WTC11 (cell line): Measurements from ENCODE around the gene TFB1M. TPM values are rescaled to one million over a fixed set of nuclear protein-coding genes. Genes with fewer than 3 reads are reported as not detected.

Experiments used
- ATAC-seq: fragments of 200-7000 bp; cut with Tn5 transposase; 2 replicates; pipeline ENCODE4 v1.10.0; 2021; ENCODE audit warnings: mild to moderate bottlenecking, moderate library complexity
- CTCF ChIA-PET: fragments of 300-600 bp; sonication (Branson Sonifier 250); formaldehyde crosslinking; loops from one replicate; lab custom pipeline; 2021; ENCODE audit warnings: antibody characterized with exemption; lab: Charles Lee
- POLR2A ChIA-PET: fragments of 350-600 bp; sonication (Branson Sonifier 250); formaldehyde crosslinking; loops from one replicate; lab custom pipeline; 2021; ENCODE audit warnings: antibody characterized with exemption; lab: Charles Lee
- DNase-seq: peaks from one replicate; pipeline ENCODE4 v3.0.0; 2021; ENCODE audit warnings: low spot score
- H3K27ac Mint-ChIP-seq: 2 replicates; pipeline ENCODE4 v1.8.0; 2021; ENCODE audit warnings: mixed read lengths
- H3K27me3 Mint-ChIP-seq: 2 replicates; pipeline ENCODE4 v1.8.0; 2021; ENCODE audit warnings: low read depth, mild to moderate bottlenecking, moderate library complexity, mixed read lengths
- H3K36me3 Mint-ChIP-seq: 2 replicates; pipeline ENCODE4 v1.8.0; 2021; ENCODE audit warnings: mixed read lengths
- H3K4me1 Mint-ChIP-seq: 2 replicates; pipeline ENCODE4 v1.8.0; 2022; ENCODE audit warnings: mixed read lengths
- H3K4me3 Mint-ChIP-seq: 2 replicates; pipeline ENCODE4 v1.8.0; 2021; ENCODE audit warnings: mild to moderate bottlenecking, moderate library complexity, mixed read lengths
- H3K9me3 Mint-ChIP-seq: 2 replicates; pipeline ENCODE4 v1.8.0; 2021; ENCODE audit warnings: mixed read lengths
- CBFB ChIP-seq: sonication (generic); formaldehyde crosslinking; IDR thresholded peaks from 2 replicates; pipeline ENCODE4 v1.8.1; 2022; ENCODE audit warnings: mild to moderate bottlenecking, low read depth, missing genetic modification reagents
- CDX4 ChIP-seq: fragments of 250-450 bp; sonication (Bioruptor Pico); IDR thresholded peaks from 2 replicates; pipeline ENCODE4 v1.9.0; 2021; ENCODE audit warnings: moderate library complexity, mild to moderate bottlenecking, inconsistent platforms, borderline replicate concordance
- CREM ChIP-seq: sonication (generic); formaldehyde crosslinking; IDR thresholded peaks from 2 replicates; pipeline ENCODE4 v1.8.1; 2022; ENCODE audit warnings: mild to moderate bottlenecking, missing genetic modification reagents, moderate library complexity
- ERG ChIP-seq: fragments of 250-450 bp; sonication (Bioruptor Pico); IDR thresholded peaks from 2 replicates; pipeline ENCODE4 v1.8.0; 2021; ENCODE audit warnings: mild to moderate bottlenecking
- FOXK1 ChIP-seq: sonication (generic); formaldehyde crosslinking; IDR thresholded peaks from 2 replicates; pipeline ENCODE4 v1.8.0; 2022; ENCODE audit warnings: mild to moderate bottlenecking, moderate library complexity, missing genetic modification reagents
- GTF2I ChIP-seq: fragments of 250-450 bp; sonication (Bioruptor Pico); conservative IDR thresholded peaks from 2 replicates; pipeline ENCODE4 v1.4.0; 2021; ENCODE audit warnings: mild to moderate bottlenecking
- MXD4 ChIP-seq: fragments of 250-450 bp; sonication (Bioruptor Pico); IDR thresholded peaks from 2 replicates; pipeline ENCODE4 v1.8.0; 2021; ENCODE audit warnings: mild to moderate bottlenecking, moderate library complexity, borderline replicate concordance
- NFATC4 ChIP-seq: fragments of 250-450 bp; sonication (Bioruptor Pico); IDR thresholded peaks from 2 replicates; pipeline ENCODE4 v1.9.0; 2021; ENCODE audit warnings: mild to moderate bottlenecking
- TEAD4 ChIP-seq: sonication (generic); formaldehyde crosslinking; IDR thresholded peaks from 2 replicates; pipeline ENCODE4 v1.8.0; 2022; ENCODE audit warnings: mild to moderate bottlenecking, missing genetic modification reagents
- TP53 ChIP-seq: sonication (generic); formaldehyde crosslinking; IDR thresholded peaks from 2 replicates; pipeline ENCODE4 v1.8.1; 2023; ENCODE audit warnings: mild to moderate bottlenecking, missing genetic modification reagents
- ZNF317 ChIP-seq: sonication (generic); formaldehyde crosslinking; IDR thresholded peaks from 2 replicates; pipeline ENCODE4 v1.8.1; 2023; ENCODE audit warnings: low read depth, mild to moderate bottlenecking, moderate library complexity, missing genetic modification reagents, borderline replicate concordance
- ZNF425 ChIP-seq: fragments of 250-450 bp; sonication (Bioruptor Pico); conservative IDR thresholded peaks from 2 replicates; pipeline ENCODE4 v1.9.0; 2021; ENCODE audit warnings: mild to moderate bottlenecking
- total RNA-seq: library from RNA; stranded (reverse); gene quantifications from 3 replicates; pipeline ENCODE4 v1.2.3, GENCODE V29; 2021
- TF ChIP-seq, protein P1 (sequence below): sonication (generic); formaldehyde crosslinking; IDR thresholded peaks from 2 replicates; pipeline ENCODE4 v1.8.0; 2023; ENCODE audit warnings: missing genetic modification reagents
- TF ChIP-seq, protein P2 (sequence below): sonication (generic); formaldehyde crosslinking; IDR thresholded peaks from 2 replicates; pipeline ENCODE4 v1.8.1; 2022; ENCODE audit warnings: mild to moderate bottlenecking, missing genetic modification reagents, moderate library complexity, borderline replicate concordance
- TF ChIP-seq, protein P3 (sequence below): sonication (generic); formaldehyde crosslinking; IDR thresholded peaks from 2 replicates; pipeline ENCODE4 v1.8.0; 2022; ENCODE audit warnings: missing genetic modification reagents

The TFB1M gene
- total RNA-seq, 1 experiment from 2014 or later: 41.8 TPM

GRCh38 chr6:155212616-155213380 is 101.5 kb downstream of the TFB1M start (continued):
- TF ChIP-seq ZNF317 (CRISPR knock-in tag): no peak
- TF ChIP-seq, protein P1, sequence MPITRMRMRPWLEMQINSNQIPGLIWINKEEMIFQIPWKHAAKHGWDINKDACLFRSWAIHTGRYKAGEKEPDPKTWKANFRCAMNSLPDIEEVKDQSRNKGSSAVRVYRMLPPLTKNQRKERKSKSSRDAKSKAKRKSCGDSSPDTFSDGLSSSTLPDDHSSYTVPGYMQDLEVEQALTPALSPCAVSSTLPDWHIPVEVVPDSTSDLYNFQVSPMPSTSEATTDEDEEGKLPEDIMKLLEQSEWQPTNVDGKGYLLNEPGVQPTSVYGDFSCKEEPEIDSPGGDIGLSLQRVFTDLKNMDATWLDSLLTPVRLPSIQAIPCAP (CRISPR knock-in tag): no peak
- TF ChIP-seq CDX4 (CRISPR knock-in tag): no peak
- no peak for TF ChIP-seq ERG (CRISPR knock-in tag)
- TF ChIP-seq, protein P2, sequence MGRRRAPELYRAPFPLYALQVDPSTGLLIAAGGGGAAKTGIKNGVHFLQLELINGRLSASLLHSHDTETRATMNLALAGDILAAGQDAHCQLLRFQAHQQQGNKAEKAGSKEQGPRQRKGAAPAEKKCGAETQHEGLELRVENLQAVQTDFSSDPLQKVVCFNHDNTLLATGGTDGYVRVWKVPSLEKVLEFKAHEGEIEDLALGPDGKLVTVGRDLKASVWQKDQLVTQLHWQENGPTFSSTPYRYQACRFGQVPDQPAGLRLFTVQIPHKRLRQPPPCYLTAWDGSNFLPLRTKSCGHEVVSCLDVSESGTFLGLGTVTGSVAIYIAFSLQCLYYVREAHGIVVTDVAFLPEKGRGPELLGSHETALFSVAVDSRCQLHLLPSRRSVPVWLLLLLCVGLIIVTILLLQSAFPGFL (CRISPR knock-in tag): no peak
- no peak for TF ChIP-seq CBFB (CRISPR knock-in tag)
- TF ChIP-seq TP53: no peak
- no peak for TF ChIP-seq TEAD4 (CRISPR knock-in tag)
- TF ChIP-seq, protein P3, sequence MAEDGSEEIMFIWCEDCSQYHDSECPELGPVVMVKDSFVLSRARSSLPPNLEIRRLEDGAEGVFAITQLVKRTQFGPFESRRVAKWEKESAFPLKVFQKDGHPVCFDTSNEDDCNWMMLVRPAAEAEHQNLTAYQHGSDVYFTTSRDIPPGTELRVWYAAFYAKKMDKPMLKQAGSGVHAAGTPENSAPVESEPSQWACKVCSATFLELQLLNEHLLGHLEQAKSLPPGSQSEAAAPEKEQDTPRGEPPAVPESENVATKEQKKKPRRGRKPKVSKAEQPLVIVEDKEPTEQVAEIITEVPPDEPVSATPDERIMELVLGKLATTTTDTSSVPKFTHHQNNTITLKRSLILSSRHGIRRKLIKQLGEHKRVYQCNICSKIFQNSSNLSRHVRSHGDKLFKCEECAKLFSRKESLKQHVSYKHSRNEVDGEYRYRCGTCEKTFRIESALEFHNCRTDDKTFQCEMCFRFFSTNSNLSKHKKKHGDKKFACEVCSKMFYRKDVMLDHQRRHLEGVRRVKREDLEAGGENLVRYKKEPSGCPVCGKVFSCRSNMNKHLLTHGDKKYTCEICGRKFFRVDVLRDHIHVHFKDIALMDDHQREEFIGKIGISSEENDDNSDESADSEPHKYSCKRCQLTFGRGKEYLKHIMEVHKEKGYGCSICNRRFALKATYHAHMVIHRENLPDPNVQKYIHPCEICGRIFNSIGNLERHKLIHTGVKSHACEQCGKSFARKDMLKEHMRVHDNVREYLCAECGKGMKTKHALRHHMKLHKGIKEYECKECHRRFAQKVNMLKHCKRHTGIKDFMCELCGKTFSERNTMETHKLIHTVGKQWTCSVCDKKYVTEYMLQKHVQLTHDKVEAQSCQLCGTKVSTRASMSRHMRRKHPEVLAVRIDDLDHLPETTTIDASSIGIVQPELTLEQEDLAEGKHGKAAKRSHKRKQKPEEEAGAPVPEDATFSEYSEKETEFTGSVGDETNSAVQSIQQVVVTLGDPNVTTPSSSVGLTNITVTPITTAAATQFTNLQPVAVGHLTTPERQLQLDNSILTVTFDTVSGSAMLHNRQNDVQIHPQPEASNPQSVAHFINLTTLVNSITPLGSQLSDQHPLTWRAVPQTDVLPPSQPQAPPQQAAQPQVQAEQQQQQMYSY (CRISPR knock-in tag): no peak

DNA sequence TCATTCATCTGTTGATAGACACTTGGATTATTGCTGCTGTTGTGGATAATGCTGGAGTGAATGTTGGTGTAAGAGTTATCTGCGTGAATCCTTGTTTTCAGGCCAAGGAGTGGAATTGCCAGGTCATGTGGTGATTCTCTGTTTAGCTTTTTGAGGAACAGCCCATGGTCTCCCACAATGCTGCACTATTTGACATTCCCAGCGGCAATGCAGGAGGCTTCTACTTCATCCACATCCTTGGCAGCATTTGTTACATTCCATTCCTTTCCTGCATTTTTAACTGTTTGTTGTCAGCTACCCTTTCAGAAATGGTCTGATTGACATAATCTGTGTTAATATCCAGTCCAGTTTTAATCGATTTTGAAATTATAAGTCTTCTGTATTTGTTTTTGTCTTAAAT is 102.2 kb downstream of the TFB1M start:
- H3K9me3 Mint-ChIP-seq: peaks cover 11% of the 10 kb centered on the region
- no peak for TF ChIP-seq MXD4 (CRISPR knock-in tag)
- no peak for TF ChIP-seq FOXK1
- TF ChIP-seq ZNF425 (CRISPR knock-in tag): no peak
- TF ChIP-seq GTF2I (CRISPR knock-in tag): no peak
- no peak for TF ChIP-seq NFATC4
- TF ChIP-seq CREM (CRISPR knock-in tag): no peak
- TF ChIP-seq, all 79 proteins: peak for 0
- CTCF ChIA-PET: interaction anchor here (1.5 kb wide), 1 partner anchor 36 kb away, joined by 5 read pairs; no protein-coding TSS in a partner anchor
- no peak overlapping the region for H3K4me3 Mint-ChIP-seq
- H3K27me3 Mint-ChIP-seq: no peaks in the 10 kb centered on the region
- POLR2A ChIA-PET: no interaction called here
- peaks cover 15% of the 10 kb centered on the region for H3K4me1 Mint-ChIP-seq
- DNase-seq (no peak), ATAC-seq (no peak)
- H3K27ac Mint-ChIP-seq: no peak overlapping the region
- H3K36me3 Mint-ChIP-seq: peaks cover 16% of the 10 kb centered on the region
